Natural killer cell treated with Interleukin-12 subunit alpha and Interleukin-12 subunit beta and Interleukin-15 and Interleukin-18, amount 100 ng/mL, for 72 hours (primary cell): ENCODE measurements around the gene PARP2. TPM values are rescaled to one million over a fixed set of nuclear protein-coding genes. Genes with fewer than 3 reads are reported as not detected.

Experiments
- ATAC-seq, 2 donors: fragments of 150-1000 bp; cut with Tn5 transposase in 1 of 2; sonication (Bioruptor Pico), chemical (Tn5 transposase) in 1 of 2; 2 replicates each; pipeline ENCODE4 v1.10.0; 2021
- DNase-seq: peaks from one replicate; pipeline ENCODE4 v3.0.0; 2022; ENCODE audit warnings: low spot score
- H3K27ac Mint-ChIP-seq, 2 donors: 1 replicate in 1 of 2; 2 replicates in 1 of 2; pipeline ENCODE4 v1.8.0; 2022; ENCODE audit warnings: mixed read lengths in 2 of 2, mild to moderate bottlenecking in 1 of 2, moderate library complexity in 1 of 2
- H3K27me3 Mint-ChIP-seq, 2 donors: 1 replicate in 1 of 2; 2 replicates in 1 of 2; pipeline ENCODE4 v1.8.0; 2022; ENCODE audit warnings: mixed read lengths in 2 of 2
- H3K36me3 Mint-ChIP-seq: one replicate; pipeline ENCODE4 v1.8.0; 2022; ENCODE audit warnings: mixed read lengths
- H3K4me1 Mint-ChIP-seq, 2 donors: 1 replicate in 1 of 2; 2 replicates in 1 of 2; pipeline ENCODE4 v1.8.0; 2022; ENCODE audit warnings: low read depth in 2 of 2, mixed read lengths in 2 of 2, mild to moderate bottlenecking in 1 of 2
- H3K4me3 Mint-ChIP-seq: one replicate; pipeline ENCODE4 v1.8.0; 2022; ENCODE audit warnings: mixed read lengths
- H3K9me3 Mint-ChIP-seq: 2 replicates; pipeline ENCODE4 v1.8.0; 2022; ENCODE audit warnings: mixed read lengths
- total RNA-seq, 2 donors: library from RNA; stranded (reverse); gene quantifications; one replicate each; pipeline ENCODE4 v1.2.3, GENCODE V29; 2022

The PARP2 gene
- total RNA-seq, 2 donors from 2014 or later: 23.7 to 37.2 TPM

DNA sequence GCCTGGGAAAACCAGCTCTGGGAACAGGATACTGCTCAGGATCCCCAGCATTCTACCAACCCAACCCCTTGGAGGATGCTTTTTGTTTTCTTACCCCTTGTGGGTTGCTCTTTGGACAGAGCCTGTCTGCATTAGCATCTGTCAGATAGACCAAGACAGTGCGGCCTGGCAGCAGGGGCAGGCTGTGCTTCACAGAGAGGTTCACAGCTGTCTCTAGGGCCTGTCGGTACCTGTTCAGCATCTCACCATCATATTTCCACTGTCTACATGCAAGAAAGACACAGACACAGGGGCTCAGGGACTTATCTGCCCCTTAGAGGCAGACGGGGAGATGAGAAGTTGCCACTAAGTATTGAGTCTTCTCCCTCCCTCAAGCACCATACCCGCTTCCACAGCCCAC is 48.1 kb downstream of the PARP2 start:
- peaks cover 0 to 3% of the 10 kb centered on the region in 2 donors for H3K4me1 Mint-ChIP-seq
- no peaks in the 10 kb centered on the region for H3K9me3 Mint-ChIP-seq
- DNase-seq (no peak), ATAC-seq (no peak)
- no peaks in the 10 kb centered on the region for H3K27me3 Mint-ChIP-seq
- no peak overlapping the region for H3K4me3 Mint-ChIP-seq
- peaks cover 36% of the 10 kb centered on the region for H3K36me3 Mint-ChIP-seq
- H3K27ac Mint-ChIP-seq: no peak overlapping the region

- no peak overlapping the region for H3K4me3 Mint-ChIP-seq
- peaks cover 9 to 14% of the 10 kb centered on the region in 2 donors for H3K4me1 Mint-ChIP-seq
- H3K36me3 Mint-ChIP-seq: peaks cover 33% of the 10 kb centered on the region
- H3K27ac Mint-ChIP-seq: no peak overlapping the region
- H3K9me3 Mint-ChIP-seq: no peaks in the 10 kb centered on the region
- DNase-seq: no peak
- H3K27me3 Mint-ChIP-seq: no peaks in the 10 kb centered on the region
- no peak for ATAC-seq
These were observed 54.1 kb downstream of the PARP2 start for GRCh38 chr14:20397511-20397910.

- ATAC-seq (no peak), DNase-seq (no peak)
- no peak overlapping the region for H3K4me3 Mint-ChIP-seq
- no peaks in the 10 kb centered on the region for H3K9me3 Mint-ChIP-seq
- no peak overlapping the region for H3K27ac Mint-ChIP-seq
- H3K4me1 Mint-ChIP-seq: peaks cover 15 to 20% of the 10 kb centered on the region in 2 donors
- H3K36me3 Mint-ChIP-seq: peaks cover 31% of the 10 kb centered on the region
- H3K27me3 Mint-ChIP-seq: no peaks in the 10 kb centered on the region
These were observed 57.1 kb downstream of the PARP2 start for GRCh38 chr14:20400589-20400964.

GRCh38 chr14:20400965-20401593 is 57.6 kb downstream of the PARP2 start:
- Mint-ChIP-seq H3K27me3 (no peaks in the 10 kb centered on the region), H3K36me3 (peaks cover 29% of the 10 kb centered on the region), H3K9me3 (no peaks in the 10 kb centered on the region), H3K4me1 (peaks cover 16 to 22% of the 10 kb centered on the region in 2 donors), H3K27ac (no peak overlapping the region), H3K4me3 (peak overlapping the region; percentile 9)
- ATAC-seq (peak; percentile 20 to 60), DNase-seq (no peak)

DNA sequence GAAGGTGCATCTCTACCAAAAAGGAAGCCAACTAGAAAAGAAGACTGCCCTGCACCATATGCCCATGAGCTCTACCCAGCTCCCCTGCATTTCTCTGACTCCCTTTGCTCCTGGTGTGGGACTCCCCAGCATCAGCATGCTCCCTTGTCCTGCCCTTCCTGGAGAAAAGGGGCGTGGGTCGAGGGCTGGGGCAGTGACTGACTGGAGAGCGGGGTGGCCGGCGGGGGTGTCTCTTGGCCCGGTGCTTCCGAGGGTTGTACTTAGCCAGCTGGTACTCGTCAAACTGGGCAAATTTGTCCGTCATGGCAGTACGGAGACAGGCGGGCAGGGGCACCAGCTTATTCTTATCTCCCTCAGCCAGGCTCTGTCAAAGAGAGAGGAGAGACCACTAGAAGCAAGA is 60.1 kb downstream of the PARP2 start:
- Mint-ChIP-seq H3K4me3 (no peak overlapping the region), H3K9me3 (no peaks in the 10 kb centered on the region), H3K27me3 (no peaks in the 10 kb centered on the region), H3K36me3 (peaks cover 32% of the 10 kb centered on the region), H3K27ac (no peak overlapping the region), H3K4me1 (peaks cover 28 to 29% of the 10 kb centered on the region in 2 donors)
- DNase-seq (no peak), ATAC-seq (no peak)

Other genes starting within 250 kb of the PARP2 start
- not detected for gene OR4K17, start 232.9 kb upstream of the PARP2 start, total RNA-seq
- gene OR4N5, start 204.8 kb upstream of the PARP2 start, total RNA-seq: not detected
- not detected for gene OR11G2, start 152.7 kb upstream of the PARP2 start, total RNA-seq
- gene OR11H6, start 119.9 kb upstream of the PARP2 start, total RNA-seq: not detected
- gene OR11H7, start 114.7 kb upstream of the PARP2 start, total RNA-seq: not detected
- not detected for gene OR11H4, start 104.3 kb upstream of the PARP2 start, total RNA-seq
- gene TTC5, start 37.7 kb upstream of the PARP2 start, total RNA-seq: 10 to 100 TPM; 27.4 to 27.7 TPM
- gene CCNB1IP1, start 10.4 kb upstream of the PARP2 start, total RNA-seq: 10 to 100 TPM; 25.4 to 66.3 TPM
- 10 to 100 TPM; 38.2 to 47.6 TPM for gene TEP1, start 69.9 kb downstream of the PARP2 start, total RNA-seq
- under 1 TPM; 0.22 to 0.43 TPM for gene KLHL33, start 92.5 kb downstream of the PARP2 start, total RNA-seq
- gene OSGEP, start 111.2 kb downstream of the PARP2 start, total RNA-seq: 10 to 100 TPM; 43.1 to 78.0 TPM
- gene APEX1, start 111.6 kb downstream of the PARP2 start, total RNA-seq: 100 to 1,000 TPM; 130 to 151 TPM
- gene PIP4P1, start 117.8 kb downstream of the PARP2 start, total RNA-seq: 10 to 100 TPM; 33.3 to 34.5 TPM
- 100 to 1,000 TPM; 124 to 199 TPM for gene PNP, start 125.8 kb downstream of the PARP2 start, total RNA-seq
- under 1 TPM; 0.50 to 0.75 TPM for gene RNASE10, start 161.9 kb downstream of the PARP2 start, total RNA-seq
- not detected for gene RNASE9, start 217.4 kb downstream of the PARP2 start, total RNA-seq
- gene RNASE11, start 244.4 kb downstream of the PARP2 start, total RNA-seq: not detected
- not detected for gene RNASE12, start 247.7 kb downstream of the PARP2 start, total RNA-seq